ENCODE data around the gene RPL4.
"Not testable (repeated sequence)": the region's sequence is repeated elsewhere in the genome, so short reads cannot be mapped to it uniquely, and the experiment has no call there.

Gene RPL4
- total RNA-seq: 1,288 to 3,463 (median 2,556) reads per million in 9 experiments

- DNase-seq (peak; percentile 78 to 83 (median 82)), ATAC-seq (replicated peaks) (peak; percentile 87)
- H3K36me3 Mint-ChIP-seq (ENCODE audit: insufficient read depth): peaks cover 54% of the 10 kb centered on the region
- no peaks in the 10 kb centered on the region for H3K27me3 Mint-ChIP-seq
- peaks cover 29 to 35% of the 10 kb centered on the region in 2 donors for H3K4me1 Mint-ChIP-seq (ENCODE audit: low read depth in 2 of 2)
- H3K9me3 Mint-ChIP-seq: no peaks in the 10 kb centered on the region
- H3K27ac Mint-ChIP-seq: peak within 1 kb of the TSS; percentile 91 to 95
- peak within 1 kb of the TSS; percentile 86 to 94 for H3K4me3 Mint-ChIP-seq
Measured at GRCh38 chr15:66504563-66505429, at the start of gene RPL4, which contains the start of gene ZWILCH. TSS of gene RPL4 (minus strand) at chr15:66504855. CDS start at chr15:66504790, 65 bp downstream. TSS of gene ZWILCH (plus strand) at chr15:66505326. CDS start at chr15:66505339, 13 bp downstream.

- ATAC-seq (replicated peaks) (no peak), DNase-seq (no peak)
- H3K36me3 Mint-ChIP-seq (ENCODE audit: insufficient read depth): peaks cover 16% of the 10 kb centered on the region
- no peaks in the 10 kb centered on the region for H3K9me3 Mint-ChIP-seq
- H3K4me1 Mint-ChIP-seq (ENCODE audit: low read depth in 2 of 2): no peaks in the 10 kb centered on the region
- no peaks in the 10 kb centered on the region for H3K27me3 Mint-ChIP-seq
- no peak overlapping the region for H3K4me3 Mint-ChIP-seq
- H3K27ac Mint-ChIP-seq: no peak overlapping the region
Measured at GRCh38 chr15:66545255-66545654, 40.6 kb upstream of the RPL4 start.

- DNase-seq: no peak
- no peak for ATAC-seq (replicated peaks)
- Mint-ChIP-seq H3K27me3 (no peaks in the 10 kb centered on the region), H3K4me3 (no peak overlapping the region), H3K9me3 (no peaks in the 10 kb centered on the region), H3K27ac (no peak overlapping the region), H3K36me3 (ENCODE audit: insufficient read depth) (peaks cover 17% of the 10 kb centered on the region), H3K4me1 (ENCODE audit: low read depth in 2 of 2) (no peaks in the 10 kb centered on the region)
Measured at GRCh38 chr15:66542896-66543295, 38.2 kb upstream of the RPL4 start.

GRCh38 chr15:66535056-66535455 is 30.4 kb upstream of the RPL4 start:
- H3K9me3 Mint-ChIP-seq: no peaks in the 10 kb centered on the region
- ATAC-seq (replicated peaks): no peak
- no peak overlapping the region for H3K27ac Mint-ChIP-seq
- no peaks in the 10 kb centered on the region for H3K27me3 Mint-ChIP-seq
- peaks cover 18% of the 10 kb centered on the region for H3K36me3 Mint-ChIP-seq (ENCODE audit: insufficient read depth)
- no peaks in the 10 kb centered on the region for H3K4me1 Mint-ChIP-seq (ENCODE audit: low read depth in 2 of 2)
- no peak for DNase-seq
- H3K4me3 Mint-ChIP-seq: no peak overlapping the region

GRCh38 chr15:66524838-66525237 is 20.2 kb upstream of the RPL4 start:
- ATAC-seq (replicated peaks) (no peak), DNase-seq (no peak)
- H3K36me3 Mint-ChIP-seq (ENCODE audit: insufficient read depth): peaks cover 20% of the 10 kb centered on the region
- H3K27ac Mint-ChIP-seq: no peak overlapping the region
- H3K9me3 Mint-ChIP-seq: no peaks in the 10 kb centered on the region
- no peaks in the 10 kb centered on the region for H3K27me3 Mint-ChIP-seq
- no peak overlapping the region for H3K4me3 Mint-ChIP-seq
- H3K4me1 Mint-ChIP-seq (ENCODE audit: low read depth in 2 of 2): no peaks in the 10 kb centered on the region

- Mint-ChIP-seq H3K9me3 (no peaks in the 10 kb centered on the region), H3K4me3 (no peak overlapping the region), H3K36me3 (ENCODE audit: insufficient read depth) (peaks cover 17% of the 10 kb centered on the region), H3K4me1 (ENCODE audit: low read depth in 2 of 2) (no peaks in the 10 kb centered on the region), H3K27ac (no peak overlapping the region), H3K27me3 (no peaks in the 10 kb centered on the region)
- DNase-seq (no peak), ATAC-seq (replicated peaks) (no peak)
Measured at GRCh38 chr15:66523926-66524325, 19.3 kb upstream of the RPL4 start.

GRCh38 chr15:66515901-66516322 is 11.3 kb upstream of the RPL4 start:
- DNase-seq (no peak), ATAC-seq (replicated peaks) (no peak)
- Mint-ChIP-seq H3K27ac (peak overlapping the region in 1 of 2 donors; percentile 80), H3K9me3 (no peaks in the 10 kb centered on the region), H3K27me3 (no peaks in the 10 kb centered on the region), H3K4me3 (no peak overlapping the region), H3K4me1 (ENCODE audit: low read depth in 2 of 2) (no peaks in the 10 kb centered on the region), H3K36me3 (ENCODE audit: insufficient read depth) (peaks cover 29% of the 10 kb centered on the region)

GRCh38 chr15:66514586-66514985 is 9.9 kb upstream of the RPL4 start:
- DNase-seq: no peak
- ATAC-seq (replicated peaks): no peak
- Mint-ChIP-seq H3K27ac (no peak overlapping the region), H3K9me3 (no peaks in the 10 kb centered on the region), H3K27me3 (no peaks in the 10 kb centered on the region), H3K4me1 (ENCODE audit: low read depth in 2 of 2) (no peaks in the 10 kb centered on the region), H3K36me3 (ENCODE audit: insufficient read depth) (peaks cover 25% of the 10 kb centered on the region), H3K4me3 (no peak overlapping the region)

- Mint-ChIP-seq H3K36me3 (ENCODE audit: insufficient read depth) (peaks cover 20% of the 10 kb centered on the region), H3K27ac (no peak overlapping the region), H3K4me3 (no peak overlapping the region), H3K4me1 (ENCODE audit: low read depth in 2 of 2) (peaks cover 17 to 27% of the 10 kb centered on the region in 2 donors), H3K27me3 (no peaks in the 10 kb centered on the region), H3K9me3 (no peaks in the 10 kb centered on the region)
- ATAC-seq (replicated peaks) (no peak), DNase-seq (no peak)
Measured at GRCh38 chr15:66508293-66508883, 3.7 kb upstream of the RPL4 start.

GRCh38 chr15:66505818-66506217 is 1.2 kb upstream of the RPL4 start:
- DNase-seq (no peak), ATAC-seq (replicated peaks) (no peak)
- H3K27me3 Mint-ChIP-seq: no peaks in the 10 kb centered on the region
- H3K36me3 Mint-ChIP-seq (ENCODE audit: insufficient read depth): peaks cover 43% of the 10 kb centered on the region
- peak overlapping the region; percentile 91 to 95 for H3K27ac Mint-ChIP-seq
- H3K9me3 Mint-ChIP-seq: no peaks in the 10 kb centered on the region
- H3K4me1 Mint-ChIP-seq (ENCODE audit: low read depth in 2 of 2): peaks cover 23 to 35% of the 10 kb centered on the region in 2 donors
- H3K4me3 Mint-ChIP-seq: peak overlapping the region; percentile 86 to 94

GRCh38 chr15:66505430-66505811 is 766 bp upstream of the RPL4 start:
- H3K27me3 Mint-ChIP-seq: no peaks in the 10 kb centered on the region
- peaks cover 25 to 35% of the 10 kb centered on the region in 2 donors for H3K4me1 Mint-ChIP-seq (ENCODE audit: low read depth in 2 of 2)
- H3K4me3 Mint-ChIP-seq: peak overlapping the region; percentile 86 to 94
- ATAC-seq (replicated peaks) (peak; percentile 9), DNase-seq (no peak)
- peak overlapping the region; percentile 91 to 95 for H3K27ac Mint-ChIP-seq
- peaks cover 47% of the 10 kb centered on the region for H3K36me3 Mint-ChIP-seq (ENCODE audit: insufficient read depth)
- no peaks in the 10 kb centered on the region for H3K9me3 Mint-ChIP-seq

GRCh38 chr15:66503780-66504562 is 684 bp downstream of the RPL4 start:
- H3K27ac Mint-ChIP-seq: peak overlapping the region; percentile 91 to 95
- H3K27me3 Mint-ChIP-seq: no peaks in the 10 kb centered on the region
- peak overlapping the region; percentile 86 to 94 for H3K4me3 Mint-ChIP-seq
- DNase-seq: no peak
- no peaks in the 10 kb centered on the region for H3K9me3 Mint-ChIP-seq
- peaks cover 62% of the 10 kb centered on the region for H3K36me3 Mint-ChIP-seq (ENCODE audit: insufficient read depth)
- ATAC-seq (replicated peaks): no peak
- peaks cover 30 to 35% of the 10 kb centered on the region in 2 donors for H3K4me1 Mint-ChIP-seq (ENCODE audit: low read depth in 2 of 2)

GRCh38 chr15:66503041-66503648 is 1.5 kb downstream of the RPL4 start:
- Mint-ChIP-seq H3K4me1 (ENCODE audit: low read depth in 2 of 2) (peaks cover 30 to 40% of the 10 kb centered on the region in 2 donors), H3K36me3 (ENCODE audit: insufficient read depth) (peaks cover 69% of the 10 kb centered on the region), H3K4me3 (peak overlapping the region; percentile 86 to 94), H3K27ac (peak overlapping the region; percentile 91 to 95)
- not testable (repeated sequence) for H3K9me3 Mint-ChIP-seq; ATAC-seq (replicated peaks); DNase-seq; H3K27me3 Mint-ChIP-seq
